Neuronal stem cell (in vitro differentiated cells): ENCODE measurements around the gene H1-8.

Experiments
- DNase-seq: peaks from one replicate; pipeline ENCODE4 v3.0.0-alpha.2; 2013; ENCODE audit warnings: low spot score
- H2AFZ ChIP-seq: one replicate; pipeline ENCODE4 v1.6.1; 2013; ENCODE audit warnings: mild to moderate bottlenecking, low read length, inconsistent platforms
- H2AK5ac ChIP-seq: 2 replicates; pipeline ENCODE4 v1.6.1; 2013; ENCODE audit warnings: low read depth, mild to moderate bottlenecking, inconsistent platforms, low read length, moderate library complexity, mixed read lengths
- H2BK120ac ChIP-seq: 2 replicates; pipeline ENCODE4 v1.6.1; 2013; ENCODE audit warnings: low read depth, mild to moderate bottlenecking, inconsistent platforms, low read length, moderate library complexity, mixed read lengths
- H2BK12ac ChIP-seq: one replicate; pipeline ENCODE4 v1.6.1; 2013; ENCODE audit warnings: low read length, inconsistent platforms
- H2BK15ac ChIP-seq: 2 replicates; pipeline ENCODE4 v1.6.1; 2013; ENCODE audit warnings: mild to moderate bottlenecking, low read length, inconsistent platforms, mixed read lengths
- H2BK5ac ChIP-seq: one replicate; pipeline ENCODE4 v1.6.1; 2013; ENCODE audit warnings: inconsistent platforms, mild to moderate bottlenecking, low read length, moderate library complexity
- H3K14ac ChIP-seq: one replicate; pipeline ENCODE4 v1.6.1; 2013; ENCODE audit warnings: low read length, inconsistent platforms
- H3K18ac ChIP-seq: 2 replicates; pipeline ENCODE4 v1.6.1; 2013; ENCODE audit warnings: low read length, inconsistent platforms
- H3K23ac ChIP-seq: 2 replicates; pipeline ENCODE4 v1.6.1; 2013; ENCODE audit warnings: low read depth, mild to moderate bottlenecking, mixed read lengths, low read length, inconsistent platforms; ENCODE audit not compliant: poor library complexity
- H3K27ac ChIP-seq: replicated peaks from 3 replicates; pipeline ENCODE4 v1.5.1; 2013; ENCODE audit warnings: low read length, inconsistent platforms
- H3K27me3 ChIP-seq, 3 experiments: 2 replicates each; pipeline ENCODE4 v1.6.1; 2013; ENCODE audit warnings: low read length in 3 of 3, mild to moderate bottlenecking in 2 of 3, inconsistent platforms in 1 of 3, low read depth in 1 of 3, mixed read lengths in 1 of 3, moderate library complexity in 1 of 3; ENCODE audit not compliant: control insufficient read depth in 3 of 3, insufficient read depth in 3 of 3
- H3K36me3 ChIP-seq, 2 donors: replicated peaks in 1 of 2; 2 replicates each; pipeline ENCODE4 v1.6.1; 2013; ENCODE audit warnings: low read length in 2 of 2; ENCODE audit not compliant: control insufficient read depth in 2 of 2, insufficient read depth in 2 of 2
- H3K4ac ChIP-seq: 2 replicates; pipeline ENCODE4 v1.6.1; 2013; ENCODE audit warnings: inconsistent platforms, mild to moderate bottlenecking, low read length, moderate library complexity
- H3K4me1 ChIP-seq, 2 donors: 1 replicate in 1 of 2; 2 replicates in 1 of 2; pipeline ENCODE4 v1.6.1; 2013; ENCODE audit warnings: low read length in 2 of 2, low read depth in 1 of 2; ENCODE audit not compliant: control insufficient read depth in 2 of 2, insufficient read depth in 1 of 2
- H3K4me2 ChIP-seq: one replicate; pipeline ENCODE4 v1.6.1; 2013; ENCODE audit warnings: mild to moderate bottlenecking, low read length, inconsistent platforms; ENCODE audit not compliant: insufficient read depth, poor library complexity, severe bottlenecking
- H3K4me3 ChIP-seq, 2 donors: 2 replicates each; pipeline ENCODE4 v1.5.1; 2013; ENCODE audit warnings: low read length in 2 of 2, mild to moderate bottlenecking in 2 of 2, inconsistent platforms in 1 of 2, moderate library complexity in 1 of 2
- H3K79me1 ChIP-seq: one replicate; pipeline ENCODE4 v1.6.1; 2013; ENCODE audit warnings: low read depth, mild to moderate bottlenecking, inconsistent platforms, low read length, moderate library complexity
- H3K9ac ChIP-seq: one replicate; pipeline ENCODE4 v1.6.1; 2013; ENCODE audit warnings: mild to moderate bottlenecking, low read depth, low read length, inconsistent platforms; ENCODE audit not compliant: poor library complexity
- H3K9me3 ChIP-seq, 2 donors: replicated peaks in 1 of 2; 2 replicates each; pipeline versions ENCODE3 to v1.6.1; 2013; ENCODE audit warnings: low read length in 2 of 2, mild to moderate bottlenecking in 2 of 2, inconsistent platforms in 1 of 2, low read depth in 1 of 2, mixed read lengths in 1 of 2, moderate library complexity in 1 of 2; ENCODE audit not compliant: control insufficient read depth in 2 of 2, insufficient read depth in 1 of 2
- H4K8ac ChIP-seq: one replicate; pipeline ENCODE4 v1.6.1; 2013; ENCODE audit warnings: low read depth, mild to moderate bottlenecking, inconsistent platforms, low read length, moderate library complexity
- H4K91ac ChIP-seq: one replicate; pipeline ENCODE4 v1.6.1; 2013; ENCODE audit warnings: low read length, low read depth, mild to moderate bottlenecking, inconsistent platforms; ENCODE audit not compliant: poor library complexity
- WGBS, 2 donors: extraction: QIAGEN DNeasy Blood & Tissue Kit; methylation state at CpG; one replicate each; pipeline ENCODE4 v1.1.7; 2013; ENCODE audit warnings: missing lambda C conversion rate in 2 of 2, mixed read lengths in 1 of 2; ENCODE audit not compliant: insufficient read length in 2 of 2, insufficient replicate concordance in 1 of 2; ENCODE audit errors: extremely low coverage in 2 of 2; 5-methylcytosine and 5-hydroxymethylcytosine counted together

Gene H1-8

DNA sequence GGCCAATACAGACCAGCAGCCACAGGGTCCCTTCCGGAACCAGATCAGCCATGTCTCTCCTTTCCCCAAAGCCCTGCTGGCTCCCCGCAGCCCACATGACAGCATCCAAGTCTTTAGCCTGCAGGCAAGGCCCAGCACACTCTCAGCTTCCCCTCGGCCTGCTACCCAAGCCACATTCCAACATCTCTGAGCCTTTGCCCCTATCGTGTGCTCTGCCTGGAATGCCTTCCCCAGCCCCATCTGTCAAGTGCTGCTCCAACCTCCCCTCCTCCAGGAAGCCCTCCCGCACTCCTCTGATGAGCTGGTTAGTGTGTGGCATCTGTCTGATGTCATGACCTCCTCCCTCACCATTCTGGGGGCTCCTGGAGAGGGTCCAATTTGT lies 55.0 kb downstream of the H1-8 start:
- Histone ChIP-seq H3K23ac (no peak overlapping the region), H3K36me3 (no peaks in the 10 kb centered on the region), H3K18ac (peak overlapping the region; percentile 2), H3K9ac (no peak overlapping the region), H2BK120ac (no peak overlapping the region), H2AFZ (peak overlapping the region; percentile 88), H4K8ac (no peak overlapping the region), H3K4me3 (no peak overlapping the region), H3K4me1 (peaks cover 51 to 62% of the 10 kb centered on the region in 2 donors), H3K27ac (peak overlapping the region; percentile 17), H2BK15ac (peak overlapping the region; percentile 70), H2AK5ac (peak overlapping the region; percentile 85), H3K14ac (no peak overlapping the region), H3K27me3 (no peaks in the 10 kb centered on the region), H2BK5ac (no peak overlapping the region), H3K79me1 (no peaks in the 10 kb centered on the region), H3K9me3 (no peaks in the 10 kb centered on the region), H2BK12ac (no peak overlapping the region), H3K4me2 (no peak overlapping the region), H4K91ac (no peak overlapping the region), H3K4ac (no peak overlapping the region)
- no CpG with 5 or more reads among the region's 5 CpGs for WGBS, 2 donors
- no peak for DNase-seq

DNA sequence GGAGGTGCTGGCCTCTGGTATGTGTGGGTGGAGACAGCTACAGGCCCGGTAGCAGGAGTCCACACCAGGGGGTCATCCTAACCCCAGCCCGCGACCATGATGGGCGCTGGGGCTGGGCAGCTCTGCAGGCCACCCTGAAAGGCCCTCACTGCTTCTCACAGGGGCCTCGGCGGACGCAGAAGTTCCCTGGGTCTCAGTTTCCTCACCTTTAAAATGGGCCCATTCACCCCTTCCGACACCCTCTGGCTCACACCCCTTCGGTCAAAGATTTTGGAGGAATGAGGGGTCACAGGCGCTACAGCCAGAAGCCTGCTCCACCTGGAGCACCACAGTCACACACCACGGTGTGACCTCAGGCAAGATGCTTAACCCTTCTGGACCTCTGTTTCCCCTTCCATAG lies 55.5 kb downstream of the H1-8 start:
- Histone ChIP-seq H3K4ac (no peak overlapping the region), H3K36me3 (no peaks in the 10 kb centered on the region), H2AK5ac (no peak overlapping the region), H3K27me3 (no peaks in the 10 kb centered on the region), H3K9me3 (no peaks in the 10 kb centered on the region), H3K4me2 (no peak overlapping the region), H3K18ac (no peak overlapping the region), H2BK15ac (no peak overlapping the region), H3K23ac (no peak overlapping the region), H2BK5ac (no peak overlapping the region), H3K14ac (no peak overlapping the region), H2BK120ac (no peak overlapping the region), H3K9ac (no peak overlapping the region), H2BK12ac (no peak overlapping the region), H3K4me3 (no peak overlapping the region), H3K4me1 (peaks cover 51 to 62% of the 10 kb centered on the region in 2 donors), H2AFZ (no peak overlapping the region), H4K8ac (no peak overlapping the region), H3K27ac (no peak overlapping the region), H4K91ac (no peak overlapping the region), H3K79me1 (peaks cover 2% of the 10 kb centered on the region)
- no peak for DNase-seq
- WGBS, 2 donors = no CpG with 5 or more reads among the region's 11 CpGs

DNA sequence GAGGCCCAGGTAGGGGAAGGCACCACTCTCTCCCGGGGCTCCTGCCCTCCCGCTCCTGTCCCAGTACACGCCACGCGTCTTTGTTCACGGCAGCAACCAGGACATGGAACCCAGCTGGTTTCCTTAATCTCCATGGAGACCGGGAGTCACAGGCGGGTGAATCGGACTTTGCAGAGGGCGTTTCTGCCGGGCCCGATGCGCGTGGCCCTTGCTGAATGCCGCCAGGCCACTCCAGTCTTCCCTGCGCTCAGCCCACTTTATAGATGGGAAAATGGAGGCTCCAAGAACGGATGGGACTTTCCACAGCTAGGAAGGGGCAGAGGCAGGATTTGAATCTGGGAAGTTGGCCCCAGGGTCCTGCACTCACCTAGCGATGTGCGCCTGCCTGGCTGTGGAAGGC lies 56.1 kb downstream of the H1-8 start:
- Histone ChIP-seq H4K8ac (no peak overlapping the region), H2BK5ac (no peak overlapping the region), H3K9ac (no peak overlapping the region), H3K36me3 (no peaks in the 10 kb centered on the region), H3K27ac (no peak overlapping the region), H3K23ac (no peak overlapping the region), H3K4ac (no peak overlapping the region), H3K4me1 (peaks cover 51 to 61% of the 10 kb centered on the region in 2 donors), H2BK15ac (no peak overlapping the region), H3K27me3 (peaks cover 0 to under 1% (median 0%) of the 10 kb centered on the region in 3 experiments), H3K4me3 (no peak overlapping the region), H3K18ac (peak overlapping the region; percentile 69), H3K79me1 (peaks cover 3% of the 10 kb centered on the region), H3K14ac (no peak overlapping the region), H3K4me2 (no peak overlapping the region), H3K9me3 (no peaks in the 10 kb centered on the region), H2AK5ac (peak overlapping the region; percentile 73), H2AFZ (no peak overlapping the region), H2BK12ac (no peak overlapping the region), H4K91ac (no peak overlapping the region), H2BK120ac (no peak overlapping the region)
- WGBS, 2 donors = no CpG with 5 or more reads among the region's 19 CpGs
- DNase-seq = no peak

DNA sequence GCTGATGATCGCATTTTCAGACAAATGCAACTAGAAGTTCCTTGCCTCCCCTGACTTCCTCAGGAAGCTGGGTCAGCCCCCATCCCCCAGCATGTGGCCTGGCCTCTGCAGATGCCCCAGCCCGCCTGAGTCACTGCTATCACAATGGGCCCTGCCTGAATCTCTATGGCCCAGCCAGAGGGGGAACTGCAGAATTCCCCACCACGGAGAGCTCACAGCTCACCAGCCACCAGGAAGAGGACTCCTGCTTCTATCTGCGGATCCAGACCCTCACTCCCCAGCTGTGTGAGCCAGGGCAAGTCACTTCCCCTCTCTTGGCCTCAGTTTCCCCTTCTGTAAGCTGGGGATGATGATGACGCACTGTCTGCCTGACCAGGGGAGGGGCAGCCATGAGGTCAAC lies 56.6 kb downstream of the H1-8 start:
- no peak overlapping the region for H2AFZ ChIP-seq
- no peak overlapping the region for H4K8ac ChIP-seq
- peaks cover 51 to 58% of the 10 kb centered on the region in 2 donors for H3K4me1 ChIP-seq
- H3K27me3 ChIP-seq = peaks cover 0 to 5% (median under 1%) of the 10 kb centered on the region in 3 experiments
- no CpG with 5 or more reads among the region's 5 CpGs for WGBS, 2 donors
- H3K9ac ChIP-seq = peak overlapping the region; percentile 51
- no peak overlapping the region for H3K4me2 ChIP-seq
- no peaks in the 10 kb centered on the region for H3K36me3 ChIP-seq
- H3K18ac ChIP-seq = peak overlapping the region; percentile 69
- H2BK5ac ChIP-seq = no peak overlapping the region
- no peak overlapping the region for H4K91ac ChIP-seq
- H2BK12ac ChIP-seq = no peak overlapping the region
- H3K23ac ChIP-seq = no peak overlapping the region
- H2BK15ac ChIP-seq = no peak overlapping the region
- H3K4me3 ChIP-seq = no peak overlapping the region
- DNase-seq = no peak
- H3K27ac ChIP-seq = peak overlapping the region; percentile 13
- H3K14ac ChIP-seq = no peak overlapping the region
- peak overlapping the region; percentile 0 for H2BK120ac ChIP-seq
- H2AK5ac ChIP-seq = peak overlapping the region; percentile 73
- no peak overlapping the region for H3K4ac ChIP-seq
- peaks cover 4% of the 10 kb centered on the region for H3K79me1 ChIP-seq
- H3K9me3 ChIP-seq = peaks cover 0 to 2% of the 10 kb centered on the region in 2 donors
